ENCODE results near the gene NEGR1. TPM values are rescaled to one million over a fixed set of nuclear protein-coding genes. Genes with fewer than 3 reads are reported as not detected.

The NEGR1 gene
- total RNA-seq = 6.6 and 7.2 TPM in 2 replicates

DNA sequence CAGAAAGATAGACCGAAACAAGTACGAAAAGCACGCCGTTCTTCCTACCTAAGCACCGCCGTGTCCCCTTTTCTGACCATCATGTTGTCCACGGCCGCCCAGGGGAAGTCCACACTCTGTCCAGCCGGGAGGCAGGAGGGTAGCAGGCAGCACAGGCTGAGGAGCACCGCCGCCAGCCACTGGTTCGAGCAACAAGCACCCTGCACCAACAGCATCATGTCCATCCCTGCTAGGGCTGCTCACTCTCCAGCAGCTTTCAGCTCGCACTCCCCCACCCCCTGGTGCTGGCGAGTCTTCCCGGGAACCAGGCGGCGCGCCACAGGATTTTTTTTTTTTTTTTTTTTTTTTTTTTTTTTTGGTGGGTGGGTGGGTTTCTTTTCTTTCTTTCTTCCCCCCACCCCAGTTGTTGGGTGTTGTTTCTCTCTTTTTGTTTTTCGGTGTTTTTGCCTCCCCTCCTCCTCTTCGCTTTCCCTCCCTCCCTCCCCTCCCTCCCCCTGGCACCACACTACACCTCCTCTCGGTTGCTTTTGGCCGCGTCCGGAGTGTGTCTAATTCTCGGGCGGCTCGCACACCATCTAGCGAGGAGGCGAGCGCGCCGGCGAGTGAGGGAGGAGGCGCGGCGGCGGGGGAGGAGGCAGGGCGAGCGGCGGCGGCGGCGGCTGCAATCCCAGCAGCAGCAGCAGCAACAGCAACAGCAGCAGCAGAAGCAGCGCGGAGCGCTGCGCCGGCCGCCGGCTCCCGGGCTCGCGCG lies at the start of gene NEGR1:
Gene NEGR1, minus strand, starts transcription at position 269 of the 751 bp plus-strand sequence.

